ENCODE data around the gene WEE2.

Gene WEE2

GRCh38 chr7:141686074-141686473 is 22.1 kb upstream of the WEE2 start:
- TF ChIP-seq SIN3A (IDR thresholded peaks at IDR 0.05; ENCODE audit: borderline replicate concordance, insufficient read depth, low read length), result no peak
- TF ChIP-seq POLR2AphosphoS5 (IDR thresholded peaks at IDR 0.05; ENCODE audit: low read depth, low read length), result no peak
- TF ChIP-seq TAF1 (IDR thresholded peaks at IDR 0.05; ENCODE audit: borderline replicate concordance, insufficient read depth, low read length), result no peak
- TF ChIP-seq REST (IDR thresholded peaks at IDR 0.05; ENCODE audit: insufficient read depth in 1 of 2, low read depth in 2 of 2, low read length in 2 of 2), result no peak
- no peak for TF ChIP-seq FOXP2 (optimal IDR thresholded peaks at IDR 0.05; ENCODE audit: borderline replicate concordance, extremely low read depth, extremely low read length, insufficient read depth)

DNA sequence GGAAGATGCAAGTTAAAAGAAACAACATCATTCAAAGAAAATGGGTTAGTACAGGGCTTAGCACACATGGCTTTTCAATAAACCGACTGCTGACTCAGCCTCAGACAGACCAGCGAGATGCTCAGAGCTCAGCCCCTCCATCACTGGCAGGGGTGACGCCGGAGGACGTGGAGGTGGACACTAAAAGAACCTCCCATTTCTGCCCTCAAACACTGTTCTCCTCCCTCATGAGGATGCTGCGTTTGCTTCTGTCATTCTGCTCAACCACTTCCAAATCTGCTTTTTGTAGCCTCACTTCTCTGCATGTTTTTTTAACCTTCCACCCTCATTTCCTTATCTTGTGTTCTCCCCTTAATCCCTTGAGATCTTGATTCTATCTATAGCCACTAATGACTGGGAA is 21.5 kb upstream of the WEE2 start:
- TF ChIP-seq FOXP2 (optimal IDR thresholded peaks at IDR 0.05; ENCODE audit: borderline replicate concordance, extremely low read depth, extremely low read length, insufficient read depth) (no peak), REST (IDR thresholded peaks at IDR 0.05; ENCODE audit: insufficient read depth in 1 of 2, low read depth in 2 of 2, low read length in 2 of 2) (no peak), TAF1 (IDR thresholded peaks at IDR 0.05; ENCODE audit: borderline replicate concordance, insufficient read depth, low read length) (no peak), SIN3A (IDR thresholded peaks at IDR 0.05; ENCODE audit: borderline replicate concordance, insufficient read depth, low read length) (no peak)

DNA sequence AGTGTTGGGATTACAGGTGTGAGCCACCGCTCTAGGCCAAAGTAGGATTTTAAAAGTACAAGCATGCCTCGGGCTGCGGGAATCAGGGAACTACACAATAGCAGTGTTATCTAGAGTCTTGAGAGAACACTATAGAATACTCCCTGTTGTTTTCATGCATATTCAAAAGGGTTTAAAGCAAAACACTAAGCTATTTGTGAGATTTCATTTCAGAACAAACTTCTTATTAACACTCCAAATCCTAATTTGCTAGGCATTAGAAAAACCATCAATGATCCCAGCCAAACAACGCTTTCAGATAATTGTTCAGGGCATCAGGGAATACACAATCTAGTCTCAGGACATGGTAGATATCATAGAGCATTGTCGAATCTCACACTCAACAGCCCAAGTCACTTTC is 20.1 kb upstream of the WEE2 start:
- TF ChIP-seq POLR2AphosphoS5 (IDR thresholded peaks at IDR 0.05; ENCODE audit: low read depth, low read length) (no peak), SIN3A (IDR thresholded peaks at IDR 0.05; ENCODE audit: borderline replicate concordance, insufficient read depth, low read length) (no peak), REST (IDR thresholded peaks at IDR 0.05; ENCODE audit: insufficient read depth in 1 of 2, low read depth in 2 of 2, low read length in 2 of 2) (no peak), FOXP2 (optimal IDR thresholded peaks at IDR 0.05; ENCODE audit: borderline replicate concordance, extremely low read depth, extremely low read length, insufficient read depth) (no peak), TAF1 (IDR thresholded peaks at IDR 0.05; ENCODE audit: borderline replicate concordance, insufficient read depth, low read length) (no peak)

DNA sequence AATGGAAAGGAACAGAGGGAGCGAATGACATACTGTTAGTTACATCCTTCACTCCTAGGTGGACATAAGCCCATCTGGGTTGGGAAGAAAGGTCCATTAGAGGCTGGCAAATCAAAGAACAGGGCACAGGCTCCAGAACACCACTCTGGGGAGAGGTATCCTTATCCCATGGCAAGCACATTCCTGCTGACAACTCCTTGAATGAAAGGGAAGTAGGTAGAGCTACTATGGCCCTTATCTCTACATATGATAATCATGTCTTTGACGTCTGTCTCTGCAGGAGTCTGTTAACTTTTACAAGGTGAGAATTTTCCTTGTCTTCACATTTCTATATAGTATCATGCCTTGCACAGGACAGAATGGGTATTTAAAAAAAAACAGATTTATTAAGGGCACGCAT is 16.6 kb upstream of the WEE2 start:
- TF ChIP-seq REST (IDR thresholded peaks at IDR 0.05; ENCODE audit: insufficient read depth in 1 of 2, low read depth in 2 of 2, low read length in 2 of 2), result no peak
- TF ChIP-seq TAF1 (IDR thresholded peaks at IDR 0.05; ENCODE audit: borderline replicate concordance, insufficient read depth, low read length), result no peak
- no peak for TF ChIP-seq FOXP2 (optimal IDR thresholded peaks at IDR 0.05; ENCODE audit: borderline replicate concordance, extremely low read depth, extremely low read length, insufficient read depth)
- no peak for TF ChIP-seq SIN3A (IDR thresholded peaks at IDR 0.05; ENCODE audit: borderline replicate concordance, insufficient read depth, low read length)
- no peak for TF ChIP-seq POLR2AphosphoS5 (IDR thresholded peaks at IDR 0.05; ENCODE audit: low read depth, low read length)

GRCh38 chr7:141691961-141692360 is 16.2 kb upstream of the WEE2 start:
- TF ChIP-seq REST (IDR thresholded peaks at IDR 0.05; ENCODE audit: insufficient read depth in 1 of 2, low read depth in 2 of 2, low read length in 2 of 2) (no peak), TAF1 (IDR thresholded peaks at IDR 0.05; ENCODE audit: borderline replicate concordance, insufficient read depth, low read length) (no peak), FOXP2 (optimal IDR thresholded peaks at IDR 0.05; ENCODE audit: borderline replicate concordance, extremely low read depth, extremely low read length, insufficient read depth) (no peak), POLR2AphosphoS5 (IDR thresholded peaks at IDR 0.05; ENCODE audit: low read depth, low read length) (no peak), SIN3A (IDR thresholded peaks at IDR 0.05; ENCODE audit: borderline replicate concordance, insufficient read depth, low read length) (no peak)

Measured in PFSK-1 (cell line).